Hepatocyte (in vitro differentiated cells): ENCODE data around the gene PTPN4. TPM values are rescaled to one million over a fixed set of nuclear protein-coding genes. Genes with fewer than 3 reads are reported as not detected.

ENCODE experiments used
- DNase-seq: peaks from one replicate; pipeline ENCODE4 v3.0.0-alpha.2; 2016; ENCODE audit warnings: low spot score
- H2AFZ ChIP-seq: fragments of 200-600 bp; sonication (generic); 2 replicates; pipeline ENCODE4 v1.6.0; 2016; ENCODE audit warnings: antibody characterized with exemption, mild to moderate bottlenecking
- H3K27ac ChIP-seq: fragments of 200-600 bp; sonication (generic); 2 replicates; pipeline ENCODE4 v1.5.1; 2016; ENCODE audit warnings: mild to moderate bottlenecking
- H3K27me3 ChIP-seq: fragments of 200-600 bp; sonication (generic); 2 replicates; pipeline ENCODE4 v1.6.1; 2016
- H3K36me3 ChIP-seq: fragments of 200-600 bp; sonication (generic); replicated peaks from 2 replicates; pipeline ENCODE4 v1.5.1; 2016; ENCODE audit warnings: low read depth; ENCODE audit not compliant: insufficient read depth
- H3K4me1 ChIP-seq: fragments of 200-600 bp; sonication (generic); 2 replicates; pipeline ENCODE4 v1.5.1; 2016; ENCODE audit warnings: mild to moderate bottlenecking, moderate library complexity; ENCODE audit not compliant: insufficient read depth
- H3K4me2 ChIP-seq: fragments of 200-600 bp; sonication (generic); 2 replicates; pipeline ENCODE4 v1.6.0; 2016
- H3K4me3 ChIP-seq: fragments of 200-600 bp; sonication (generic); 2 replicates; pipeline ENCODE4 v1.5.1; 2016; ENCODE audit warnings: mild to moderate bottlenecking
- H3K79me2 ChIP-seq: fragments of 200-600 bp; sonication (generic); 2 replicates; pipeline ENCODE4 v1.6.0; 2017; ENCODE audit warnings: mild to moderate bottlenecking
- H3K9me2 ChIP-seq: fragments of 200-600 bp; sonication (generic); replicated peaks from 2 replicates; pipeline ENCODE4 v1.6.0; 2017; ENCODE audit warnings: mild to moderate bottlenecking; ENCODE audit not compliant: insufficient read depth
- H3K9me3 ChIP-seq: fragments of 200-600 bp; sonication (generic); 2 replicates; pipeline ENCODE4 v1.5.1; 2016; ENCODE audit warnings: low read depth, mild to moderate bottlenecking
- H4K20me1 ChIP-seq: fragments of 200-600 bp; sonication (generic); 2 replicates; pipeline ENCODE4 v1.6.0; 2016; ENCODE audit warnings: mild to moderate bottlenecking; ENCODE audit not compliant: insufficient read depth, poor library complexity, severe bottlenecking
- EZH2 ChIP-seq: fragments of 200-600 bp; sonication (generic); IDR thresholded peaks from 2 replicates; pipeline ENCODE4 v1.6.1; 2016; ENCODE audit warnings: antibody characterized with exemption, mild to moderate bottlenecking, borderline replicate concordance
- EZH2phosphoT487 ChIP-seq: fragments of 200-600 bp; sonication (generic); IDR thresholded peaks from one replicate; pipeline ENCODE4 v1.6.1; 2018; ENCODE audit warnings: antibody characterized with exemption, mild to moderate bottlenecking, low read depth, moderate library complexity; ENCODE audit not compliant: unreplicated experiment, severe bottlenecking
- WGBS: methylation state at CpG from one replicate; pipeline ENCODE4 v1.1.6; 2016; ENCODE audit warnings: low lambda C conversion rate; ENCODE audit errors: missing lambda C conversion rate; 5-methylcytosine and 5-hydroxymethylcytosine counted together
- polyA plus RNA-seq: library from polyadenylated mRNA; unstranded; fragments of >200 nt; fragmentation: Nextera tagmentation; extraction: Ambion mirVana; gene quantifications from 2 replicates; pipeline ENCODE4 v1.2.1, GENCODE V29; 2016
- total RNA-seq: library from RNA; depleted of rRNA; stranded (reverse); fragments of >200 nt; gene quantifications from 2 replicates; pipeline ENCODE4 v1.2.3, GENCODE V29; 2014
- TF ChIP-seq, protein P1 (sequence below): fragments of 200-600 bp; sonication (generic); IDR thresholded peaks from 2 replicates; pipeline ENCODE4 v1.5.1; 2016; ENCODE audit warnings: antibody characterized with exemption, mild to moderate bottlenecking; ENCODE audit not compliant: poor library complexity

The PTPN4 gene
- total and polyA plus RNA-seq, 2 experiments from 2014 or later = 9.2 to 15.5 TPM

DNA sequence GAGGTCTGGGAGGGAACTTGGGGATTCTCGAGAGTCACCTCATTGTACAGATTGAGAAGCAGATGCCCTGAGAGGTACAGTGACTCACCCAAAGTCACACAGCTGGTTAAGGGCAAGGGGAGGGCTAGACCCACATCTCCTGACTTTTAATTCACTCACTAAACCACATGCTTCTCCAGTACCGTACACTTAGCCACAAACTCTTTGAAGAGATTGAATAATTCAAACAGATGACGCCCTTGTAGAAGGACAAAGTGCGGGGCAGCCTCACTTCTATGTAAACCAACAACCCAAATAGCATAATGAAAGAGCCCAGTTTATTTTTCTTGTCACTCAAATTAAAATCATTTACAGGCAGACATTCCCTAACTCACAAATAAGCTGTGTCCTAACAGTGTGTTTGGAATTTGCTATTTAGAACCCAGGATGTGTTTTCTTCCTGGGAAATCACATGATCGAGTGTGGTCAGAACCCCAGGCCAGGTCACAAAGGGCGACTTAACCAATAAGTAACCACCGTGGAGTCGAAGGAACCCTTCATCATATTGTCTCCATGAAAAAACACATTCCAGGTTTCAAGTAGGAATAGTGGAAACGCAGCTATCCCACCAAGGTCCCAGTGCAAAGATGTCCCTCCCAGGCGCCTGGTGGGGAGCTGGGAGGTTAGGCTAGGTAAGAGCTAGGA, 35.8 kb upstream of the PTPN4 start:
- Histone ChIP-seq H3K79me2 (no peaks in the 10 kb centered on the region), H3K27me3 (no peaks in the 10 kb centered on the region), H3K9me2 (no peaks in the 10 kb centered on the region), H4K20me1 (no peaks in the 10 kb centered on the region), H3K27ac (no peak overlapping the region), H3K4me2 (no peak overlapping the region), H3K36me3 (no peaks in the 10 kb centered on the region), H2AFZ (no peak overlapping the region), H3K9me3 (no peaks in the 10 kb centered on the region), H3K4me1 (no peaks in the 10 kb centered on the region), H3K4me3 (no peak overlapping the region)
- WGBS = 84% methylated on average over 10 of the region's 10 CpGs
- DNase-seq = no peak
- TF ChIP-seq EZH2phosphoT487 = no peak
- TF ChIP-seq, protein P1, sequence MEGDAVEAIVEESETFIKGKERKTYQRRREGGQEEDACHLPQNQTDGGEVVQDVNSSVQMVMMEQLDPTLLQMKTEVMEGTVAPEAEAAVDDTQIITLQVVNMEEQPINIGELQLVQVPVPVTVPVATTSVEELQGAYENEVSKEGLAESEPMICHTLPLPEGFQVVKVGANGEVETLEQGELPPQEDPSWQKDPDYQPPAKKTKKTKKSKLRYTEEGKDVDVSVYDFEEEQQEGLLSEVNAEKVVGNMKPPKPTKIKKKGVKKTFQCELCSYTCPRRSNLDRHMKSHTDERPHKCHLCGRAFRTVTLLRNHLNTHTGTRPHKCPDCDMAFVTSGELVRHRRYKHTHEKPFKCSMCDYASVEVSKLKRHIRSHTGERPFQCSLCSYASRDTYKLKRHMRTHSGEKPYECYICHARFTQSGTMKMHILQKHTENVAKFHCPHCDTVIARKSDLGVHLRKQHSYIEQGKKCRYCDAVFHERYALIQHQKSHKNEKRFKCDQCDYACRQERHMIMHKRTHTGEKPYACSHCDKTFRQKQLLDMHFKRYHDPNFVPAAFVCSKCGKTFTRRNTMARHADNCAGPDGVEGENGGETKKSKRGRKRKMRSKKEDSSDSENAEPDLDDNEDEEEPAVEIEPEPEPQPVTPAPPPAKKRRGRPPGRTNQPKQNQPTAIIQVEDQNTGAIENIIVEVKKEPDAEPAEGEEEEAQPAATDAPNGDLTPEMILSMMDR = no peak
- no peak for TF ChIP-seq EZH2

- 89% methylated on average over 10 of the region's 10 CpGs for WGBS
- Histone ChIP-seq H3K4me3 (no peak overlapping the region), H3K36me3 (no peaks in the 10 kb centered on the region), H3K4me2 (no peak overlapping the region), H3K9me2 (no peaks in the 10 kb centered on the region), H3K27ac (no peak overlapping the region), H4K20me1 (no peaks in the 10 kb centered on the region), H3K79me2 (no peaks in the 10 kb centered on the region), H3K9me3 (no peaks in the 10 kb centered on the region), H3K4me1 (no peaks in the 10 kb centered on the region), H3K27me3 (no peaks in the 10 kb centered on the region), H2AFZ (no peak overlapping the region)
- no peak for TF ChIP-seq EZH2
- no peak for TF ChIP-seq EZH2phosphoT487
- TF ChIP-seq, protein P1 = no peak
- DNase-seq = no peak
These were observed 34.9 kb upstream of the PTPN4 start for GRCh38 chr2:119724656-119725485.

- 97% methylated on average over 1 of the region's 1 CpG for WGBS
These were observed 32.2 kb upstream of the PTPN4 start for GRCh38 chr2:119727493-119727892.

More at GRCh38 chr2:119727493-119727892, 32.2 kb upstream of the PTPN4 start:
- no peak for TF ChIP-seq EZH2
- TF ChIP-seq, protein P1 = no peak
- no peak for TF ChIP-seq EZH2phosphoT487
- no peak overlapping the region for H3K27ac ChIP-seq
- no peaks in the 10 kb centered on the region for H3K27me3 ChIP-seq
- H3K79me2 ChIP-seq = no peaks in the 10 kb centered on the region
- no peaks in the 10 kb centered on the region for H3K9me3 ChIP-seq
- no peak overlapping the region for H3K4me3 ChIP-seq
- no peaks in the 10 kb centered on the region for H3K4me1 ChIP-seq
- H3K4me2 ChIP-seq = no peak overlapping the region
- no peaks in the 10 kb centered on the region for H3K9me2 ChIP-seq
- no peak overlapping the region for H2AFZ ChIP-seq
- no peaks in the 10 kb centered on the region for H3K36me3 ChIP-seq
- no peak for DNase-seq
- H4K20me1 ChIP-seq = no peaks in the 10 kb centered on the region
